Ishikawa (cell line): ENCODE data around the gene STAB1.

Experiments
- CEBPB ChIP-seq: IDR thresholded peaks from 2 replicates; pipeline ENCODE4 v1.6.1; 2012
- CREB1 ChIP-seq: IDR thresholded peaks from 2 replicates; pipeline ENCODE4 v1.6.1; 2012; ENCODE audit warnings: low read depth
- EGR1 ChIP-seq: IDR thresholded peaks from 2 replicates; pipeline ENCODE4 v1.6.1; 2012
- EP300 ChIP-seq: IDR thresholded peaks from 2 replicates; pipeline ENCODE4 v1.6.1; 2012; ENCODE audit warnings: borderline replicate concordance
- FOXM1 ChIP-seq: IDR thresholded peaks from 2 replicates; pipeline ENCODE4 v1.6.1; 2012; ENCODE audit warnings: low read depth, borderline replicate concordance
- NFIC ChIP-seq: IDR thresholded peaks from 2 replicates; pipeline ENCODE4 v1.6.1; 2012
- RAD21 ChIP-seq: IDR thresholded peaks from 2 replicates; pipeline ENCODE4 v1.6.1; 2012; ENCODE audit warnings: low read depth
- TAF1 ChIP-seq: IDR thresholded peaks from 2 replicates; pipeline ENCODE4 v1.6.1; 2012; ENCODE audit warnings: low read depth, mild to moderate bottlenecking
- TCF12 ChIP-seq: IDR thresholded peaks from 2 replicates; pipeline ENCODE4 v1.6.1; 2012; ENCODE audit warnings: low read depth
- TEAD4 ChIP-seq: IDR thresholded peaks from 2 replicates; pipeline ENCODE4 v1.6.1; 2012
- YY1 ChIP-seq: IDR thresholded peaks from 2 replicates; pipeline ENCODE4 v1.6.1; 2012; ENCODE audit warnings: low read depth
- ZBTB7A ChIP-seq: IDR thresholded peaks from 2 replicates; pipeline ENCODE4 v1.6.1; 2012; ENCODE audit warnings: low read depth
- TF ChIP-seq, protein P1 (sequence below): IDR thresholded peaks from 2 replicates; pipeline ENCODE4 v1.6.1; 2012
- TF ChIP-seq, protein P2 (sequence below): IDR thresholded peaks from 2 replicates; pipeline ENCODE4 v1.6.1; 2012
- TF ChIP-seq, protein P3 (sequence below): IDR thresholded peaks from 2 replicates; pipeline ENCODE4 v1.6.1; 2012; ENCODE audit warnings: low read depth, mild to moderate bottlenecking

STAB1 gene

DNA sequence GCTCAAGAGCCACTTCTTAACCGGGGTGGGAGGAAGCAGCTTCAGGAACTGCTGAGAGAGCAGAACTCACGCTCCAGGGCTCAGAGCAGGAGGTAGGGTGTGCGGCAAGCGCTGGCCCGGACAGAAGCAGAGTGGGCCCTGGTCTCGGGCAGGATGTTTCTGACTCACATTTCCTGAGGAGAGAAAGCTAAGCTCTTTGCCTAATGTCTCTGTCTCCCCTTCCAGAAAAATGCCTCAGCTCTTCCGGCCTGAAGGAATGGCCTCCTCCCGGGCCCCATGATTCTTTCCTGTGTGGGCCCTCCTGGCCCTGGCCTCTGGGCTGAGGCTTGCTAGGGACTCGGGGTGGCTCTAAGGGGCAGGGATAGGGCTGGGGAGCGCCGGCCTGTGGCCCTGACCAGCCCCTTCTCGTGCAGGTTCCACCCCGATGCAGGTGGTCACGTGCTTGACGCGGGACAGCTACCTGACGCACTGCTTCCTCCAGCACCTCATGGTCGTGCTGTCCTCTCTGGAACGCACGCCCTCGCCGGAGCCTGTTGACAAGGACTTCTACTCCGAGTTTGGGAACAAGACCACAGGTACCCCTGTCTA is 4.1 kb upstream of the STAB1 start:
- TF ChIP-seq NFIC, result no peak
- no peak for TF ChIP-seq ZBTB7A
- TF ChIP-seq TCF12, result no peak
- TF ChIP-seq YY1, result no peak
- TF ChIP-seq, protein P1, sequence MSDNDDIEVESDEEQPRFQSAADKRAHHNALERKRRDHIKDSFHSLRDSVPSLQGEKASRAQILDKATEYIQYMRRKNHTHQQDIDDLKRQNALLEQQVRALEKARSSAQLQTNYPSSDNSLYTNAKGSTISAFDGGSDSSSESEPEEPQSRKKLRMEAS, result no peak
- TF ChIP-seq, protein P2, sequence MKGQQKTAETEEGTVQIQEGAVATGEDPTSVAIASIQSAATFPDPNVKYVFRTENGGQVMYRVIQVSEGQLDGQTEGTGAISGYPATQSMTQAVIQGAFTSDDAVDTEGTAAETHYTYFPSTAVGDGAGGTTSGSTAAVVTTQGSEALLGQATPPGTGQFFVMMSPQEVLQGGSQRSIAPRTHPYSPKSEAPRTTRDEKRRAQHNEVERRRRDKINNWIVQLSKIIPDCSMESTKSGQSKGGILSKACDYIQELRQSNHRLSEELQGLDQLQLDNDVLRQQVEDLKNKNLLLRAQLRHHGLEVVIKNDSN, result no peak
- TF ChIP-seq, protein P3, sequence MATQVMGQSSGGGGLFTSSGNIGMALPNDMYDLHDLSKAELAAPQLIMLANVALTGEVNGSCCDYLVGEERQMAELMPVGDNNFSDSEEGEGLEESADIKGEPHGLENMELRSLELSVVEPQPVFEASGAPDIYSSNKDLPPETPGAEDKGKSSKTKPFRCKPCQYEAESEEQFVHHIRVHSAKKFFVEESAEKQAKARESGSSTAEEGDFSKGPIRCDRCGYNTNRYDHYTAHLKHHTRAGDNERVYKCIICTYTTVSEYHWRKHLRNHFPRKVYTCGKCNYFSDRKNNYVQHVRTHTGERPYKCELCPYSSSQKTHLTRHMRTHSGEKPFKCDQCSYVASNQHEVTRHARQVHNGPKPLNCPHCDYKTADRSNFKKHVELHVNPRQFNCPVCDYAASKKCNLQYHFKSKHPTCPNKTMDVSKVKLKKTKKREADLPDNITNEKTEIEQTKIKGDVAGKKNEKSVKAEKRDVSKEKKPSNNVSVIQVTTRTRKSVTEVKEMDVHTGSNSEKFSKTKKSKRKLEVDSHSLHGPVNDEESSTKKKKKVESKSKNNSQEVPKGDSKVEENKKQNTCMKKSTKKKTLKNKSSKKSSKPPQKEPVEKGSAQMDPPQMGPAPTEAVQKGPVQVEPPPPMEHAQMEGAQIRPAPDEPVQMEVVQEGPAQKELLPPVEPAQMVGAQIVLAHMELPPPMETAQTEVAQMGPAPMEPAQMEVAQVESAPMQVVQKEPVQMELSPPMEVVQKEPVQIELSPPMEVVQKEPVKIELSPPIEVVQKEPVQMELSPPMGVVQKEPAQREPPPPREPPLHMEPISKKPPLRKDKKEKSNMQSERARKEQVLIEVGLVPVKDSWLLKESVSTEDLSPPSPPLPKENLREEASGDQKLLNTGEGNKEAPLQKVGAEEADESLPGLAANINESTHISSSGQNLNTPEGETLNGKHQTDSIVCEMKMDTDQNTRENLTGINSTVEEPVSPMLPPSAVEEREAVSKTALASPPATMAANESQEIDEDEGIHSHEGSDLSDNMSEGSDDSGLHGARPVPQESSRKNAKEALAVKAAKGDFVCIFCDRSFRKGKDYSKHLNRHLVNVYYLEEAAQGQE, result no peak

DNA sequence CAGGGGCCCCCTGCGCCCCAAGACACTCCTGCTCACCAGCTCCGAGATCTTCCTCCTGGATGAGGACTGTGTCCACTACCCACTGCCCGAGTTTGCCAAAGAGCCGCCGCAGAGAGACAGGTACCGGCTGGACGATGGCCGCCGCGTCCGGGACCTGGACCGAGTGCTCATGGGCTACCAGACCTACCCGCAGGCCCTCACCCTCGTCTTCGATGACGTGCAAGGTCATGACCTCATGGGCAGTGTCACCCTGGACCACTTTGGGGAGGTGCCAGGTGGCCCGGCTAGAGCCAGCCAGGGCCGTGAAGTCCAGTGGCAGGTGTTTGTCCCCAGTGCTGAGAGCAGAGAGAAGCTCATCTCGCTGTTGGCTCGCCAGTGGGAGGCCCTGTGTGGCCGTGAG is 3.1 kb upstream of the STAB1 start:
- TF ChIP-seq TCF12 (no peak), TEAD4 (no peak), FOXM1 (no peak), NFIC (no peak), CREB1 (no peak), CEBPB (no peak), RAD21 (no peak), YY1 (no peak), EGR1 (no peak), ZBTB7A (no peak), EP300 (no peak), TAF1 (no peak)
- TF ChIP-seq, protein P2, result no peak
- TF ChIP-seq, protein P1, result no peak
- TF ChIP-seq, protein P3, result no peak

DNA sequence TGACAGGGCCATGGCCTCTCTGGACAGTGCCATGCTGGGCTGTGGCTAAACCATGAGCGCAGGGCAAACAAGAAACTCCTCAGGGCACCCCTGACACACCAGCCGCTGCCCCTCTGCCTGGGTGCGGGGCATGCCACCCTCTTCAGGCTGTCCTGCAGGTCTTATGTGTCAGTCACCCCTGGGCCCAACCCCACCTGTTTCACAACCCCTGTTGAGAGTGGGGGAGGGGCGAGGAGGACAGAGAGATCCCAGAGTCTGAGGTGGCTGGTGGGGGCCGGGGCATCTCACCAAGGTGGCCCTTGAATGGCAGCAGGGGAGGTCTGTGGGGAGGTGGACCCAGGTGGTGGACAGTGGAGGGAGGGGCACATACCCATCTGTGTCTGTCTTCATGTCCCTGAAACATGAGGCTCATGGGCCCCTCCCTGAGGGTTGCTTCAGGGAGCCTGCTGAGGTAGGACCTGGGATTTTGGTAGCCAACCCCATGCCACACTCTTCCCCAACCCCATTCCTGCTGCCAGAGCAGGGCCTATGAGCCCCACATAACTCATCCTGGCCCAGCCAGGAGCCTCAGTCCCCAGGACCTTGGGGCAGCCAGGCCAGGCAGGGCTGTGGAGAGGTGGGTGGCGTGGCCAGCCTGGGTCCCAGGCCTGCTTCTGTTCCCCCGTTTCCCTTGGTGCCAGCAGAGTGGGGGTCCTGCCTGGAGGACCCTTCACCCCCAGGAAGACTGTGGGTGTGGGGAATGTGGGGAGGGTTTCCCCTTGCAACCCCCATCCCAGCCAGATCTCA is 1.7 kb upstream of the STAB1 start:
- TF ChIP-seq FOXM1 (no peak), ZBTB7A (no peak), EP300 (no peak), TCF12 (no peak), RAD21 (no peak), EGR1 (no peak), TEAD4 (no peak), CEBPB (no peak), YY1 (no peak), TAF1 (no peak), NFIC (no peak), CREB1 (no peak)
- TF ChIP-seq, protein P1, result no peak
- TF ChIP-seq, protein P2, result no peak
- TF ChIP-seq, protein P3, result no peak

DNA sequence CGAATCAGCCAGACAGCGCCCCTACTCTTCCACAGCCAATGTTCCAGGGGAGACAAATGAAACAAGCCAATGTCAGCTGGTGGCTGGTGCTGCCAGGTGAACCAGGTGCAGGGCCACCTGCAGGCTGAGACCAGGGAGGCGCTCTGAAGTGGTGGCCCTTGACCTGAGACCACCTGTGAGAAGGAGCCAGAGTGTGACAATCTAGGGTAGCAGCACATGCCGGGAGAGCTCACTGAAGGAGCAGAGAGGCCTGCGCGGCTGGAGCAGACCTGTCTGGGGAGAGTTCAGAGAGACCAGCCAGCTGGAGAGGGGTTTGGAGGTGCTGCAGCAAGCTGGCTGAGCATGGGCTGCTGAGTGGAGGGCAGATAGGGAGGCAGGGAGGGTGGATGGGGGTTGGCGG is 693 bp upstream of the STAB1 start:
- TF ChIP-seq EP300, result no peak
- TF ChIP-seq TEAD4, result no peak
- no peak for TF ChIP-seq EGR1
- TF ChIP-seq, protein P2, result no peak
- TF ChIP-seq YY1, result no peak
- TF ChIP-seq NFIC, result no peak
- TF ChIP-seq ZBTB7A, result no peak
- TF ChIP-seq, protein P3, result no peak
- no peak for TF ChIP-seq TAF1
- TF ChIP-seq CREB1, result no peak
- no peak for TF ChIP-seq TCF12
- TF ChIP-seq, protein P1, result no peak
- TF ChIP-seq FOXM1, result no peak
- TF ChIP-seq RAD21, result no peak
- no peak for TF ChIP-seq CEBPB
